Measurements from ENCODE around the gene TMC7.

TMC7 gene

DNA sequence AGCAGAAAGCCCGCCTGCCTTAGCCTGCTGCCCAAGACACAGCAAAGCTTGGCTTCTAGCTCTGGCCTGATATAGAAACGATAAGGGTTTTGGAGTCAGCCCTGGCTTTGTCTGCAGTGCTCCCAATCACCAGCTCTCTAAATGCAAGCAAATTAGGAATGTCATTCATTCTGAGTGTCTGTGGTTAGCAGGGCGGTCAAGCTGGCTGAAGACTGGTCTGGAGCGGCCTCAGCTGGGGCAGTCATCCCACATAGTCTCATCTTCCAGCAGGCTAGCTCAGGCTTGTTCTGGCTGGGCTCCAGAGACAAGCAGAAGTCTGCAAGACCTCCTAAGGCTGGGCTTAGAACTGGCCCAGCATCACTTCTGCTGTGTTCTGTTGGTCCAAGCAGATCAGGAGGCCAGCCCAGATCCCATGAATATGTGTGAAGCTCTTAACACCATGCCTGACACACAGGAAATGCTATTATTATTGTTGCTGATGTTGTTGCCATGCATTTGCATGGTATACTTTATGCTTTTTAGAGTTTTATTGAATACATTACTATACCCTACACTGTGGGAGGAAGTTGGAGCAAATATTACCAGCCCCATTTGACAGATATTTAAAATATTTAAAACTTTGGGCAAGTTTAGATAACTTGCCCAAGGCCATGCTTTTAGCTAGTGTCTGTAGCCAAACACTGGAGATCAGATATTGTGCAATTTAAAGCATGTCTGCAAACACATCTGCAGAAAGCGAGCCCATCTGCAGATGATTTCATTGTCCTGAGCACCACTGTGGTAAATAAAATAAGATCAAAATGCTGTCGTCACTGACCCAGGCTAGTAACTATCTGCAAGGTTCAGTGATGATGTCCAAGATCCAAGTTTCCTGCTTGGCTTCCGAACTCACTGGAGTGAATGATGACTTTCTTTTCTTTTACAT is 24.8 kb downstream of the TMC7 start:
- no peak for DNase-seq (ENCODE audit: low spot score)

DNA sequence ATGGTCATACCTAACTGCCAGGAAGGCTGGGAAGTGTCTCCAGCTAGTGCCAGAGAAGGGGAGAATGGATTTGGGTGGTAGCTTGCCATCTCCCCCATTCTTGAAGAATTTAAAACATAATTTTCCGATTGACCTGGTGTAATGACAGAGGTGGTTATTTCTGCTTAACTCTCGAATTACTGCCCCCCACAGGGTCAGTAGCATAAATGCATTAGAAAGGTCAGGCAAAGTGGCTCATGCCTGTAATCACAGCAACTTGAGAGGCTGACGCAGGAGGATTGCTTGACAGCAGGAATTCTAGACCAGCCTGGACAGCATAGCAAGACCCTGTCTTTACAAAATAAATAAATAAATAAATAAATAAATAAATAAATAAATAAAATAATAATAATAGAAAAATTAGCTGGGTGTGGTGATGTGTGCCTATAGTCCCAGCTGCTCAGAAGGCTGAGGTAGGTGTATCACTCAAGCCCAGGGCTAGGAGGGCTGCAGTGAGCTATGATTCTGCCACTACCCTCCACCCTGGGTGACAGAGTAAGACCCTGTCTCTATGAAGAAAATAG is 27.5 kb downstream of the TMC7 start:
- DNase-seq (ENCODE audit: low spot score), result no peak
- TF ChIP-seq, protein P1, sequence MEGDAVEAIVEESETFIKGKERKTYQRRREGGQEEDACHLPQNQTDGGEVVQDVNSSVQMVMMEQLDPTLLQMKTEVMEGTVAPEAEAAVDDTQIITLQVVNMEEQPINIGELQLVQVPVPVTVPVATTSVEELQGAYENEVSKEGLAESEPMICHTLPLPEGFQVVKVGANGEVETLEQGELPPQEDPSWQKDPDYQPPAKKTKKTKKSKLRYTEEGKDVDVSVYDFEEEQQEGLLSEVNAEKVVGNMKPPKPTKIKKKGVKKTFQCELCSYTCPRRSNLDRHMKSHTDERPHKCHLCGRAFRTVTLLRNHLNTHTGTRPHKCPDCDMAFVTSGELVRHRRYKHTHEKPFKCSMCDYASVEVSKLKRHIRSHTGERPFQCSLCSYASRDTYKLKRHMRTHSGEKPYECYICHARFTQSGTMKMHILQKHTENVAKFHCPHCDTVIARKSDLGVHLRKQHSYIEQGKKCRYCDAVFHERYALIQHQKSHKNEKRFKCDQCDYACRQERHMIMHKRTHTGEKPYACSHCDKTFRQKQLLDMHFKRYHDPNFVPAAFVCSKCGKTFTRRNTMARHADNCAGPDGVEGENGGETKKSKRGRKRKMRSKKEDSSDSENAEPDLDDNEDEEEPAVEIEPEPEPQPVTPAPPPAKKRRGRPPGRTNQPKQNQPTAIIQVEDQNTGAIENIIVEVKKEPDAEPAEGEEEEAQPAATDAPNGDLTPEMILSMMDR (IDR thresholded peaks at IDR 0.05; ENCODE audit: extremely low read depth, missing control alignments), result no peak

More for the DNA sequence above, 24.8 kb downstream of the TMC7 start:
- TF ChIP-seq, protein P1 (IDR thresholded peaks at IDR 0.05; ENCODE audit: extremely low read depth, missing control alignments), result no peak

DNA sequence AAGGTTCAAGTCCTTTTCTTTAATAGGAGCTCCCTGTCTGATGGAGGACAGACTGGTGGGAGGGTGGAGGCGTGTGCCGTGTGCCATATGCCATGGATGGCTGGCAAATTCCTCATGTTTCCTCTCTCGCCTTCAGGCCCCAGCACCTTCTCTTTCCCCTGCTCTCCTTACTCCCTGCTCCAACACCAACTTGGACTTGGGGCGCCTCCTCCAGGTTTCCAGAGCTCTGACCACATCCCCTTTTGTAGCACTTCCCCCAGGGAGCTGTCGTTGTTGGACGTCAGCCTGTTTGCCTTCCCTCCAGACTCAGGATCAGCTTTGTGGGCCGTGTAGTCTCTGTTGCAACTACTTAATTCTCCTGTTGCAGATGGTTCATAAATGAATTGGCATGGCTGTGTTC is 30.7 kb downstream of the TMC7 start:
- no peak for DNase-seq (ENCODE audit: low spot score)
- TF ChIP-seq, protein P1 (IDR thresholded peaks at IDR 0.05; ENCODE audit: extremely low read depth, missing control alignments), result no peak

DNA sequence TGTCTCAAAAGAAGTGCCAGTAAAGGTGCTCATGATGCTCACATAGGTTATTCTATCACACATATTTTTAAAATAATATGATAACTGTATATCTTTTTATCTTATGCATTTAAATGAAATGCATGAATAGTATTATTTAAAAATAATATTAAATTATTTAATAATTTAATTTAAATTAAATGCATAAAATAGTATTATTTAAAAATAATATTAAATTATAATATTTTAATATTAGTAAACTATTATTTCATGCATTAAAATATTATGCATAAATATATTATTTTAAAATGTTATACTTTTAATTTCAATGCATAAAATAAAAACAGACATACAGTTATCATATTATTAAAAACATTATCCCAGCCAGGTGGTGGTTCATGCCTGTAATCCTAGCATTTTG is 33.4 kb downstream of the TMC7 start:
- TF ChIP-seq, protein P1 (IDR thresholded peaks at IDR 0.05; ENCODE audit: extremely low read depth, missing control alignments), result no peak
- no peak for DNase-seq (ENCODE audit: low spot score)

DNA sequence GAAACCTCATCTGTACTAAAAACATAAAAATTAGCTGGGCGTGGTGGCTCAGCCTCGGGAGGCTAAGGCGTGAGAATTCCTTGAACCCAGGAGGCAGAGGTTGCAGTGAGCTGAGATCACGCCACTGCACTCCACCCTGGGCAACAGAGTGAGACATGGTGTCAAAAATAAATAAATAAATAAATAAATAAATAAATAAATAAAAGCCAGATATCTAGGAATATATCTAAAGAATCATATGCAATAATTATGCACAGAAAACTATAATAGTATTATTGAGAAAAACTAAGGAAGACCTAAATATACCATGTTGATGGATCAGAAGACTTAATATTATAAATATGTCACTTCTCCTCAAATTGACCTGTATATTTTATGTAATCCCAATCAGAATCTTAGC is 37.0 kb downstream of the TMC7 start:
- no peak for DNase-seq (ENCODE audit: low spot score)

DNA sequence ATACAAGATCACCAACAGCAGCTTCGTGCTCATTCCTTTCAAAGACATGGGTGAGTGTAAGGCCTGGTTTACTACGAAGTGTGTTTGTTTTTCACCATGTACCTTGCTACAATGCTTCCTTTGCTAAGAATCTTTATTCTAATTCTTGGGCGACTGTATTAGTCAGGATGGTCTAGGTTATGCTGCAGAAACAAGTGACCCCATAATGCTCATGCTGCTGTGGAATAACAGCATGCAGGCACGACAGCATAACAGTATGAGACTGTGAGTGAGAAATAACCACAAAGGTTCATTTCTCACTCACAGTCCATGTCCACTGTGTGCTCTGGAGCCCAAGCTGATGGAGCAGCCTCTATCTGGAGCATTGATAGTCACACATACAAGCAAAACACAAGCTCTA is 38.0 kb downstream of the TMC7 start:
- DNase-seq (ENCODE audit: low spot score), result no peak
- TF ChIP-seq, protein P1 (IDR thresholded peaks at IDR 0.05; ENCODE audit: extremely low read depth, missing control alignments), result no peak

More for the DNA sequence above, 37.0 kb downstream of the TMC7 start:
- TF ChIP-seq, protein P1 (IDR thresholded peaks at IDR 0.05; ENCODE audit: extremely low read depth, missing control alignments), result no peak

DNA sequence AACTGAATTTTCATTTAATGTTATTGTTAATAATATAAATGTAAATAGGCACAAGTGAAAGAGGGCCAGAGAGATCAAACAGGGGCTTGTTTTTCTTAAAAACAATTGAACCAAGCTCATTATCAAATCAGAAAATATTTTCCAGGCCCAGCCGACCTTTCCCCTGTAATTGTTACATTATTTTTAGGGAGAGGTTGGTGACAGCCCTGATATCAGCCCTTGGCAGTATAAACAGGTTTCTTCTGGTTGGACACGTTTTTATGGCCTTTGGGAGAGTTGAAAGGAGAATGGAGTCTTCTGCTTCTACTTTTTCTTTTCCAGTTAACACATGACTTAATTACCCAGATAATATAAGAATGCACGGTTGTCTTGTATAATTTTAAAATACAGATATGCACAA is 43.7 kb downstream of the TMC7 start:
- TF ChIP-seq, protein P1 (IDR thresholded peaks at IDR 0.05; ENCODE audit: extremely low read depth, missing control alignments), result no peak

More for the DNA sequence above, 43.7 kb downstream of the TMC7 start:
- no peak for DNase-seq (ENCODE audit: low spot score)
